ENCODE measurements around the gene TMEM161B.
A peak's percentile ranks its signal among the peaks of the same experiment; 100 is the strongest.
"Not testable (repeated sequence)": the region's sequence is repeated elsewhere in the genome, so short reads cannot be mapped to it uniquely, and the experiment has no call there.

Gene TMEM161B

DNA sequence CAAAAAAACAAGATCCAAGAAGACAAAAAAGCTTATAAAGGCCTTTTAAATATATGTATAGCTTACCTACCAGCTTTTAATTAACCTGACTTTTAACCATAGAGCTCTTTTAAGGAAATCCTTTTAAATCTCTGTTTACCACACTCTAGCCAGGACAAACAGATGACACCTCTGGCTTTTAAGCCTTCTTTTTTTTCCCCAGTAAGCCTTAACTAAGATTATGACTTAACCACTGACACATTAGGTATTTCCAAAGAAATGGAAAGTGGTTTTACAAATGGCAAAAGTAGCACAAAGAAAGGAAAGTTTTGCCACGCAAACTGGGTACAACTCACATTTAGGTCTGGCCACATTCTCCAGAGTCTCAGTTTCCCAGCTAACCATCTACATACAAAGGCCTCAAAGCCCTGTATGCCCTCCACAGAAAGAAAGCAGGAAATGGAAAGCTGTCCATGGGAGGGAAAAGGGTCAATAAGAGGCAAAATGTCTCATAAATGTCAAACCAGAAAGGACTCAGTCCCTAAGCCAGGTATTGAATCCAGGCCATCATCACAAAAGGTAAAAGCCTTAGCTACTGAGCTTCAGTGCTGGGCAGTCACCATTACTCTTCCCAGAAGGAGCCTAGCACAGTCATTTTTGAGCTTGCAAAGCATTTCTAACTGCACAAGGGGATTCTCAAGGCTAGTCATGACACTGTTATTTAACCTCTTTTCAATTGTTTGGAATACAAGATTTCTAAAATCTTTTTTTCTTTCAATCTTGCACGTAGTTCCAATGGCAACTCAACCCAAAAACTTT is 19.7 kb downstream of the TMEM161B start:
- no peak for DNase-seq

DNA sequence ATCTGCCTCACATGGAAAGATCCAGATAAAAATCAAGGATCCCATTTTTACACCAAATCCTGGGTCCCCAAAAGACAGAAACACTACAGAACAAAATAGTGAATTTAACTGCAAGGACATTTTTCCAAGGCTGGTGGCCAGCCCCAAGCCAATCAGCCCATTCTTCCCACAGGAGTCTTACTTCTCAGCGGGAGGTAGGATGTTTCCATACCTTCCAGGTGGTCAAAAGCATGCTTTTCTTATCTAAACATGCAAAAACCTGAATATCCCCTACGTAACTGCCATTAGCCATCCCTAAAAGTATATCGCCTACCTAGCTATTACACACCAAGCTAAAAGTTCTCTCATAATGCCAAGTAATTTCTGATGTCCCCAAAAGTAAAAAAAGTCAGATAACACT is 20.6 kb downstream of the TMEM161B start:
- DNase-seq: no peak

DNA sequence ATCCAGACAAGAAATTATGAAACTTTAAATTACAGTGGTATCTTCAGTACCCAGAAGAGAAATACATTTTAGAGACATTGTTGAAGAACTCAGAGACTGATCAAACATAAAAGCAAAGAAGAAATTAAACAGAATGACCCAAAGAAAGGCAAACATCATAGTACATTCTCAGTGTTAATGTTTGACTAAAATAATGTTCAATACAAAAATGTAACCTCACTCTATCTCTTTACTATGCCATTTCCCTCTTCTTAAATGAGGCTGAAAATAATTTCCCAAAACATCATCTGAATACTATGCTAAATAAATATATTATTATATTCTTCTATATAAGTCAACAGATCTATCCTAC is 22.8 kb downstream of the TMEM161B start:
- DNase-seq: no peak

DNA sequence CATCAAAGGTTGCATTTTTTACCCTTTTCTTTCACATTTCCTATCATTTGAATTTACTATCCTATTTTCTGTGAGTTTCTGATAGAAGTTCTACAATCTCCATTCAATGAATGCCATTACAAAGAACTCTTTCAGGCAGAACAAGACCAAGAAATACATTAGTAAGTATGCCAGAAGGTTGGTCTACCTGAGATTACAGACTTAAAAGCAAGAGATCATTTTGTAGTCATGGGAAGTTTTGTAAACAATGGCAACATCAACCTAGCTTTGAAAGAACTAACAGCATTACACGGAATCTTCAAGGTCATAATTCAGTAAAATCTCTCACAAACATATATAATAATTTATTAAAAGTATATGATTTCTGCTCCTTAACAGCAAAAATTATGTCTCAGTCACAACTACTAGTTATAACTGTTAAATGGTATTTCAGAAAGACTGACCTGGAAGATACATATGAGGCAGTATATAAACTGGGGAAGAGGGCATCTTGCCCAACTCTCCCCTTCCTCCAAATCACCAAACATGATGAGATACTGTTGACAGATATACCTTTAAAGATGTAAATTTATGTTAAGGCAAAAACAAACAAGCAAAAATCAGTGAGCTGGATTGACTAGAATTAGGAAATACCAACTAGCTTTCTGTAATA is 23.3 kb downstream of the TMEM161B start:
- DNase-seq: no peak

DNA sequence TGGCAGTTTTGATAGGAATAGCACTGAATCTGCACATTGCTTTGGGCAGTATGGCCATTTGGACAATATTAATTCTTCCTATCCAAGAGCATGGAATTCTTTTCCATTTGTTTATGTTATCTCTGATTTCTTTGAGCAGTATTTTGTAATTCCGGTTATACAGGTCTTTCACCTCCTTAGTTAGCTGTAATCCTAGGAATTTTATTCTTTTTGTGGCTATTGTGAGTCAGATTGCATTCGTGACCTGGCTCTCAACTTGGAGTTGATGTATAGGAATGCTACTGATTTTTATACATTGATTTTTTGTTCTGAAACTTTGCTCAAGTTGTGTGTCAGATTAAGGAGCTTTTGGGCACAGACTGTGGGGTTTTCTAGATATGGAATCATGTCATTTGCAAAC is 24.0 kb downstream of the TMEM161B start:
- DNase-seq: no peak

DNA sequence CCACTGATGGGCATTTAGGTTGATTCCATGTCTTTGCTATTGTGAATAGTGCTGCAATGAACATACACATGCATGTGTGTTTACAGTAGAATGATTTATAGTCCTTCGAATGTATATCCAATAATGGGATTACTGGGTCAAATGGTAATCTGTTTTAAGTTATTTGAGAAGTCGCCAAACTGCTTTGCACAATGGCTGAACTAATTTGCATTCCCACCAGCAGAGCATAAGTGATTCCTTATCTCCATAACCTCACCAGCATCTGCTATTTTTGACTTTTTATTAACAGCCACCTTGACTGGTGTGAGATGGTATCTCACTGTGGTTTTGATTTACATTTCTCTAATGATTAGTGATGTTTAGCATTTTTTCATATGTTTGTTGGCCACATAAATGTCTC is 25.2 kb downstream of the TMEM161B start:
- DNase-seq: not testable (repeated sequence)

DNA sequence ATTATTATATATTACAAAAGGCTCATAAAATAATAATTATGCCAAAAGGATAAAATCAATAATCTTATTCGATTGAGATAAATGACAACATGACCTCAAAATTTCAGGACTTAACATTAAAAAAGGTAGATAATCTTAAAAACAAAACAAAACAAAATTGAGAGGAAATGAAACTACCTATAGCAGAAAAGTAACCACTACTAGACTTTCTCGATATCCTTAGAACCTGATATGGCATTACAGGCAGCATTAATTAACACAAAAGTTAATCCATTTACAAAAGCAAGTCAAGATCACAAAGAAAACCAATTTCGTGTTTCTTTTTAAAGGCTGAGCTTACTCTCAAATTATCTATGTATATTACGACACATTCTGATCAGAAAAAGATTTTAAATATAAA is 29.9 kb downstream of the TMEM161B start:
- no peak for DNase-seq

DNA sequence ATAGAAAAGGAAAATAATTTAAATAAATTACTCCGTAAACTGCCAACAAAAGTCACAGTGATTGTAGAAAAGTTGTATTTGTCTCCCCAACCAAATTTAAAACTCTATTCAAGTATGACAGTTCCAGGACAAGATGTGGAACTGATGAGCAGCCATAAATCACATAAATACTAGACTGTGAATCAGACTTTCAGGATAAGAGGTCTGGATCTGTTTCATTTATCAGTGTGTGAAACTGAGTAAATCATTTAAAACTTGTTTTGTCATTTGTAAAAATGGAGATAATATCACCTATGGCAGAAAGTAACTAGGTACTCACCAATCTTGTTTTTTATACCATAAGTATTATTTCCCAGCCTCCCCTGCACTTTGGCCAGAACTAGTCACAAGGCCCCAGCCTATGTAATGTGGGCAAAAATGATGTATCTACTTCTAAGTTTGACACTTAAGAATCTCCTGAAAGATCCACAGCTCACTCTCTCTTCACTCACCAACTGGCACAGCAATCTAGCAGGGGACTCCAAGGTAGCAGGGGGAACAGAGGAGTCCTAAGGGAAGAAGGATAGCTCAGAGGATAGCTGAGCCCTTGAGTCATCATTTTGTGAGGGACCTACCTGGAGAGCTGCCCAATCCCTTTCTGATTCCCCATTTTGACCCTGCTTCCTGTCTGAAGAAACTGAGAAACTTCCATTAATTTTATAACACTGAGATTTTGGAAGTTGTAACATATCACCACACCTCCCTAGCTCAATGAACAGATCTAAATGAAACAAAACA is 31.6 kb downstream of the TMEM161B start:
- no peak for DNase-seq

DNA sequence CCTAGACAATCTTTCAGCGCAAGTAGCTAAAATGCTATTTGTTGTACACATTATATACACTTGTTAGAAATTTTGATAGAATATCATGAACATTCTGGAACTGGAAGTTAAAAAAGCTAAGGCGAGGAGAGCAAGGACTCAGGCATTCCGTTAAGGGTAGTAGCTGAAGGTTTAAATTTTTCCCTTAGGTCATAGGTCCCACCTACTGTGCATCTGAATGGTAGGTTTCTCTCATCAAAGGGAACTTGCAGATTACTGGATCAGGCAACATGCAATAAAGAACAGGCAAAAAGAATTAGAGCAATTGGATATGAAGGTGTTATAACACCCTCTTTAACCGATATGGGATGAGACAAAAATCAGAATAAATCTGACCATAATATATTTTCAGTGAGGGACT is 32.8 kb downstream of the TMEM161B start:
- DNase-seq: no peak

DNA sequence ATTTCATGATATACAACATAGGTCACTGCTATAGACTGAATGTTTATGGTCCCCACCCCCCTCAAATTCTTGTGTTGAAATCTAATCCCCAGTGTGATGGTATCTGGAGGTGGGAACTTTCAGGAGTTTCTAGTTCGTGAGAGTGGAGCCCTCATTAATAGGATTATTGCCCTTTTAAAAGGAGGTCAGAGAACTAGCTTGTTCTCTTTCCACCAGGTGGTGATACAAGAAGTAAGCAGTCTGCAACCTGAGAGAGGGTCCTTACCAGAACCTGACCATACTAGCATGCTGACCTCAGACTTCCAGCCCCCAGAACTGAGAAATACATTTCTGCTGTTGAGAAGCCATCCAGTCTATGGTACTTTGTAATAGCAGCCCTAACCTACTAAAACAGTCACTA is 33.3 kb downstream of the TMEM161B start:
- DNase-seq: no peak

DNA sequence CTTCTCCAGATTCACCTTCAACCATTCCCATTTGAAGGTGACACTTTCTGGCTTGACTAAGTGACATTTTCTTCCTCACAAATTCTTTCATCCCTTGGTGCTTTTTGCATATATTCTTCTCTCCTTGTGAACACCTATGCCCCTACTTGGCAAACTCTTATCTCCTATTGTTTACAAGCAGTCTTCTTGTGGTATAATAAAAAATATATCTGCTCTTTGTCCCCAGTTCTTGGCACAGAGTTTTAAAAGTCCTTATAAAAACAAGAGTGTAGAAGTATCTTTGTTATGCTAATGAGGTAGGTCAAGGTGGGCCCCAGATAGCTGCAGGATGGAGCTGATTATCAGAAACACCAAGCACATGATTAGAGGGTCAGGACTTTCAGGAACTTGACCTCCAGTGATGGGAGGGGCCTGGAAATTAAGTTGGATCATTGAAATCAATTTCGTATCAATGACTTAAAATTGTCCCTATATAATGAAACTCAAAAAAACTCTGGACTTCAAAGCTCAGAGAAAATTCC is 38.0 kb downstream of the TMEM161B start:
- DNase-seq: no peak

DNA sequence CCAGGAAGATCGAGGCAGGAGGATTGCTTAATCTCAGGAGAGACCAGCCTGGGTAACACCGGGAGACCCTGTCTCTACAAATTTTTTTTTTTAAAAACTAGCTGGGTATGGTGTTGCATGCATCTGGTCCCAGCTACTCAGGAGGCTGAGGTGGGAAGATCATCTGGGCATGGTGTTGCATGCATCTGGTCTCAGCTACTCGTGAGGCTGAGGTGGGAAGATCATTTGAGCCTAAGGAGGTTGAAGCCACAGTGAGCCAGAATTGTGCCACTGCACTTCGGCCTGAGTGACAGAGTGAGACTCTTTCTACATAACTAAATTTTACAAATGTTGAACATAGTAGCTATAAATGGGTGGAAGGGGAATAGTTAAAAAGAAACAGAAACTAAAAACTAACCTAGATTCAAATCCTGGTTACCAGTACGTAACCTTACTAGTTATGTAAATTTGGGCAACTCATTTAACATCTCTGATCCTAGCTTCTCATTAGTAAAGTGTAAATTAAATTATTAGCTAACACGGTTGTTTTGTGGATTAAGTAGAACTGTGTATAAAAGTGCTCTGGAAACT is 41.7 kb downstream of the TMEM161B start:
- DNase-seq: no peak

DNA sequence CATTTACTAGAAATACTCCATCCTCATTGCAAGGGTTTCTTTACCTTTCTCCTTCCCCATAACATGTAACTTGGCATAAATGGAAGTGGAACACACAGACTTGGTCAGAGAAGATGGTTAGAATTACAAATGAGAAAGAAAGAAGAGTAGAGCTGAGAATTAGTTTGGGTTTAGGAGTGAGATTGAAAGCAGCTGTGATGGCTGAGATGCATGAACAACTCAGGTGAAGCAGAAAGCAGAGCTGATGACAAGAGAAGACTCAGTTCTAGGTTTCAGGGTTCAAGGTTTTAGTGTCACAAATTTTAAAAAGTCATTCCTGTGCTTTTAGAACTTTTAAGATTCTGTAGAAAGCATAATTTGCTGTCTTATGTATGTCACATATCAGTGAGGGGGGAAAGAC is 54.0 kb downstream of the TMEM161B start:
- DNase-seq: no peak

DNA sequence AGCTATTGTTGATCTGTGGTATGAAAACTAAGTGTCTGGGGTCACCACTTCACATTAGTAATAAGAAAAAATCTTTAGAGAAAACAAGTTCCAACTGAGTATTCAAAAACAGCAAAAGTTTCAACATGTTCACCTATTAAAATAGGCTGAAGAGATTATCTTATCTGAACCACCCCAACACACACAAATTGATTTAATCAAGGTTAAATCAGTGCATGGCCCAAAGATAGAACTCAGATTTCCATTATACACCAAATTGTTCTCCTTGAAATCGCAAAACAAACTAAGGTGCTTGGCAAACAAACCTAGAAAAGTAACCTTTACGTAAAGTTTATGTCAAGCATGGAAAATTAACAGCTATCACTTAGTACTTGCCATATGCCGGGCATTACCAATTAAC is 61.1 kb downstream of the TMEM161B start:
- DNase-seq: no peak

DNA sequence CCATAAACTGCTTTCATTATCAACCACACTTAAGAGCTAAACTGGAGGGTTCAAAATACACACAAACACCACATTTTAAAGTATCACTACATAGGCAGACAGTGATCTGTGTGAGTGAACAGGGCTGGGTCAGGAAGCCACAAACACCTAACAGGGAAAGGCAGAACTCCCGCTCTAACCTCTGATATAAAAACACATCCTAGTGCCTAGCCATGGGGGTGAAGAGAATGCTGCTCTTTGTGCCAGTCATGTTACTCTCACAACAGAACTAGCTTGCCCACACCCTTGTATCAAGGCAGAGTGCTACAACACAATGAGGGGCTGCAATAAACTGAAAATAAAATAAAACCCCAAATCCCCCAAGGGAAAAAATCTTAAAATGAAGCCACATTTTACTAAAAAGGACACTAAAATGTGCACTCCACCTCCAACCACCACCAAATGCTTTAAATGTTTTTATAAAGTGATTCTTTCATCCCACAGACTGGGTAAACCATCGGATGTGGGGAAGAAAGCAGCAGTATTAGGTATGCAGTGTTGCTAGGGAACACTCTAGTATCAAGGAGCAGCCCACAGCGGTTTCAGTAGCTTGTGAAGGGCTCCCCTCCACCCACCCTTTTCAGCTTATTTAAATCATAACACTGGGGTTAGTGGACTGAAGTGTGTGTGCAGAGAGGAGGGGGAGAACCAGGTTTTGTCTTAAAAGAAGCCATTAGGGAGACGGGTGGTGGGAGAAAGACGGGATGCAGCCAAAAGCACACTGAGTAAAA is 64.5 kb downstream of the TMEM161B start:
- DNase-seq: no peak

DNA sequence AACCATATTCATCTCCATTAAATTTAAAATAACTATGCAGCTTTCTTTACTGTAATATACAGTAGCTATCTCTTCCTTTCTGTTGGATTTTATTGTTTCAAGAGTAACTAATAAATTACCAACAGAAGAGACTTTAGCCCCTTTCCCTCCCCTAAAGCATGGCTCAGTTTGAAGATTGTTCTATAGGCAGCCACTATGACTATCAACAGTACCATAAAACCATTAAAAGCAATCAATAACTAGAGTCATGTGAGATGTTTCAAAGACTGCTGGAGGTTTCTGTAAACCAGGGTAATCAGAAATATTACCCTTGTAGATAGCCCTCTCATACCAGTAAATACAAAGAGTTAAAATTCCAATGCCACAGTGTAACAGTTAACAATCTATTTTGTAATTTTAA is 73.0 kb downstream of the TMEM161B start:
- DNase-seq: no peak

DNA sequence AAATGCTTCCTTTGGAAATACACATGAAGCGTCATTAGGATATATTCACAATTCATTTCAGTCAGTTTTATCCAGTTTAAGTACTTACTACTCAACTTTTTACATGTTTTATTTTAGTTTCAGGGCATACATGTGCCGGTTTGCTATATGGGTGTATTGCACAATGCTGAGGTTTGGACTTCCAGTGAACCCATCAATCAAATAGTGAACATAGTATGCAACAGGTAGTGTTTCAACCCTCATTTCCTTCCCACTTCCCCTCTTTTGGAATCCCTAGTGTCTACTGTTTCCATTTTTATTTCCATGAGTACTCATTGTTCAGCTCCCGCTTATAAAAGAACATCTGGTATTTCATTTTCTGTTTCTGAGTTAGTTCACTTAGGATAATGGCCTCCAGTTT is 74.7 kb downstream of the TMEM161B start:
- DNase-seq: no peak

DNA sequence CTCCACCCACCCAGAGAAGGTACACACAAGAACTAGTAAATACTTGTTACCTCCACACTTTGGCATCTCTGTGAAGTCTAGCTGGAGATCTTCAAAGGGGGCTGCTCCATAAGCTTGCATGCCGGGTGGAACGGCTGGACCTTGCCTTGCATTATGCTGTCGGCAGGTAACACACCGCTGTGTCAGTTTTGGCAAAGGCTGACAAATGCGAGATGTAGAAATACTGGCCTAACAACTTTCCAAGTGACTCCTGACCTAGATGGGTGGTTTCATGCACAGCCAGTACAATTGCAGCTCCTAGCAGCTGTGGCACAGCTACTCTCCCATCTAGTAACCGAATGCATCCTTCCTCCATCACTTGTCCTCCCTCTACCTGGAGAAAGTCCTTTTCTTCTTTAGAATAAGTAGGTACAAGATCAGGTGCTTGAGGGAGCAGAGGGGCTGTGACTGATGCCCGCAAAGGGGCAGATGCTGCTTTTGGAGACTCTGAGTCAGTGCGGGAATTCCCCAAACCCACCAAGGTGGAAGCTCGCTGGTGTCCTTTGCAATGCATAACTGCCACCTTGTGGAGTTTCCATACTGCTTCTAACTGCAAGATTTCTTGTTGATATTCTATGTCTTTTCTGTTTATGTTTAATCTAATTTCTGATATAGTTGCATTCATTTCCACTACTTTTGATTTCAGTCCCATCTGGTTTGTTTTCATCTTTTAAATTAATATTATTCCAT is 78.4 kb downstream of the TMEM161B start:
- peak; percentile 61 for DNase-seq

DNA sequence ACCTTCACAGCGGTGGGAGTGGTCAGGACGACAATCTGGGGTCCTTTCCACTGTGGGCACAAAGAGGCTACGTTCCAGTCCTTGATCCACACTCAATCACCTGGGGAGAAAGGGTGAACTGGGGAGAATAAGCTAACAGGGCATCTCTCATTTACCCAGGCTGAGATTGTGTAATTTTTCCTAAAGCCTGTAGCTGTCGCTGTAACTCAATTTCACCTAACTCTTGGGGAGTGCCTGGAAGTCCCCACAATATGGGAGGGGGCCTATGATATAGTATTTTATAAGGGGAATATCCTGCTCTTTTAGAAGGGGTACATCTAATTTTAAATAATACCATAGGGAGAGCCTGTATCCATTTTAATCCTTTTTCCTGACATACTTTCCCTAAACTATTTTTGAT is 79.2 kb downstream of the TMEM161B start:
- not testable (repeated sequence) for DNase-seq

DNA sequence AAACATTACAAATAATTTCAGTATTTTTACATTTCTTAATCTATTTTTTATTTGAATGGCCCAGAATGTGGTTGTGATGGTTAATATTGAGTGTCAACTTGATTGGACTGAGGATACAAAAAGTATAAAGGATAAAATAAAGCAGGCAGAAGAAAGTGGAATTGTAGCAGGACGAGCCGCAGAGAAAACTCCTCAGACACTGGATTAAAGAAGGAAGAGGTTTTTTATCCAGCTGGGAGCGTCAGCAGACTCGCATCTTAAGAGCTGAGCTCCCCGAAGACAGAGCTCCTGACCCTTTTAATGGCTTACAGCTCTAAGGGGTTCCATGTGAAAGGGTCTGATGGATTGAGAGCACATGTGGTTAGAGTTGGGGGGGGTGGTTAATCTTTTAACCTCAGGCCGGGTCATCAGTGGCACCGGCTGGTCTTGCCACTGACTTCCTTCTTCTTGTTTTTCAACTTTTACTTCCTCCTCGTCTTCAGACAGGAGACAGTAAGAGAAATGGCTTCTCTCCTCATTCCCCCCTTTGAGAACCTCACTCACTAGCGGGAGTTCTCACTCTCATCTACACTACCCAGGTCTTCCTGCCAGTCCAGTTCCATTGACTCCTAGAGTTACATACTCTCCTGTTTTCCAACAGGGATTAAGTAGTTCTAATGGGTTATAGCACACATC is 80.0 kb downstream of the TMEM161B start:
- no peak for DNase-seq

DNA sequence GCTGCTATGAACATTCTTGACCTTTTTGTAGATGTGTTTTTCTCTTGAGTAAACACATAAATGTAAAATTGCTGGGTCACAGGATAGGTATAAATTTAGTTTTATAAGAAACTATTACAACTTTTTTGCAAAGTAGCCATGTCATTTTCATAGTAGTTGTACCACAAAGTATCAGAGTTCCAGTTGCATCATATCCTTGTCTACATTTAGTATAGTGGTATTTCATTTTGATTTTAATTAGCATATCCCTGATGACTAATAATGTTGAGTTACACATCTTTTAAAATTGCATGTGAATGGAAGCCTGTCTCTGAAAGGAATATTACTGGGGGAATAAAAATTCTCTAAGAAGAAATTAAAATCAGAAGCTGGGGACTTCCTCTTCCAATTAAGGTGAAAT is 85.4 kb downstream of the TMEM161B start:
- DNase-seq: no peak

Data from activated CD8-positive, alpha-beta memory T cell treated with anti-CD3 and anti-CD28 coated beads for 24 hours (primary cell).